GM19324 (cell line): ENCODE results near the gene USP43.
"Not testable (repeated sequence)": the region's sequence is repeated elsewhere in the genome, so short reads cannot be mapped to it uniquely, and the experiment has no call there.

Experiments used
- ATAC-seq: cut with Tn5 transposase; IDR thresholded peaks from one replicate; pipeline ENCODE4 v1.9.1; 2021; ENCODE audit warnings: mild to moderate bottlenecking, moderate library complexity; ENCODE audit not compliant: unreplicated experiment, low FRiP score

USP43 gene

DNA sequence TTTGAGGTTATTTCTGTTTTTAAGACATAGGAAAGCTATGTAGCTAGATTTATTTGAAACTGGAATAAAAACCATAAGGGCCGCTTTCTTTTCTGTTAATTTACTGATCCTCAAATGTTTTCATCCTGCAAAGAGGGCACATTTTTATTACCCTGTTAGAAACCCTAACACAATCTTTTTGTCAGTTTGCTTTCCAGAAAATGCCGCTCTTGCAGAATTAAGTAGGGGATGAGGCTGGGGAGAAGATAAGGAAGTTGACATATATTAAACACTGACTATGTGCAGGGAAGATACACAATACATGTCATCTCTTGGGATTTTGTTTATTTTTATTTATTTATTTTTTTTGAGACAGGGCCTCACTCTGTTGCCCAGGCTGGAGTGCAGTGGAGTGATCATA, 15.7 kb downstream of the USP43 start:
- no peak for ATAC-seq

DNA sequence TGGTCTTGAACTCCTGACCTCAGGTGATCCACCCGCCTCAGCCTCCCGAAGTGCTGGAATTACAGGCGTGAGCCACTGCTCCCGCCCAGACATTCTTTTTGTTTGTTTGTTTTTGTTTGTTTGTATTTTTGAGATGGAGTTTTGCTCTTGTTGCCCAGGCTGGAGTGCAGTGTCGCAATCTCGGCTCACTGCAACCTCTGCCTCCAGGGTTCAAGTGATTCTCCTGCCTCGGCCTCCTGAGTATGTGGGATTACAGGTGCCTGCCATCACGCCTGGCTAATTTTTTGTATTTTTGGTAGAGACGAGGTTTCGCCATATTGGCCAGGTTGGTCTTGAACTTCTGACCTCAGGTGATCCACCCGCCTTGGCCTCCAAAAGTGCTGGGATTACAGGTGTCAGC, 18.2 kb downstream of the USP43 start:
- ATAC-seq = not testable (repeated sequence)

DNA sequence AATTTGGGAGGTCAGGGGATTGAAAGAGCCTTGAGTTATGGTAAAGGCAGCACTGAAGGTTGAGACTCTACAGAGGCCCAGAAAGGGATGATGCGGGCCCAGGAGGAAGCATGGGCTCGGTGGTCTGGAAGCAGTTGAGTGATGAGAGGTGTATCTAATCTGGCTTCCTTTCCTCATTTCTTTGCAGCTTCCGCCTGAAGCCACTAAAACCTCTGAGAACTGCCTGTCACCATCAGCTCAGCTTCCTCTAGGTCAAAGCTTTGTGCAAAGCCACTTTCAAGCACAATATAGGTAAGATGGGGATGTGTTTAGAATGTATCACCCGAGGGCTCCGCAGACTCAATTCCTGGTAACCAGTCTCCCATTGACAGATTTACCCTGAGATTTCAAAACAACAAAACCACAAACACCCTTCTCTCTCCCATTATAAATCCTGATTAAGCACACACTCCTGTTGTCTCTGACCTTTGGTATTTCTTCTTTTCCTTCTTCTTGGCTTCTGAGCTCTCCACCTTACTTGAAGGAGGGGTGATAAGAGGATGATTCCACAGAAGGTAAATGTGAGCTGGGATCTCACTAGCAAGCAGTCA, 21.2 kb downstream of the USP43 start:
- no peak for ATAC-seq

DNA sequence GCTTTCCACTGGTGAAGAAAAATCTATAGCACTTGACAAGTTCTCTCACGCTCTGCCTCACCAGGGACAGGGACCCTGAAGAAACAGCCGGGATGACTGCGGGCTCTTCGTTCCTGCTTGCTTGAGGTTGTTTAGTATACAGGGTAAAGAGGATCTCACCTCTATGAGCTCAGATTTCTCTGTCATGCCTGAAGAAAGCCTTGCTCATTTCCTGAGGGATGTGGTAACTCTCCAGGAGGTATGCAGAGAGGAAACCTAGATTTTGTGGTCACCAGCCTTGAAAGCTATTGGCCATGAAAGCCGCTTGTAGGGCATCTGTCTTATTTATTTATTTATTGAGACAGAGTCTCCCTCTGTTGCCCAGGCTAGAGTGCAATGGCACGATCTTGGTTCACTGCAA, 23.2 kb downstream of the USP43 start:
- ATAC-seq = no peak

DNA sequence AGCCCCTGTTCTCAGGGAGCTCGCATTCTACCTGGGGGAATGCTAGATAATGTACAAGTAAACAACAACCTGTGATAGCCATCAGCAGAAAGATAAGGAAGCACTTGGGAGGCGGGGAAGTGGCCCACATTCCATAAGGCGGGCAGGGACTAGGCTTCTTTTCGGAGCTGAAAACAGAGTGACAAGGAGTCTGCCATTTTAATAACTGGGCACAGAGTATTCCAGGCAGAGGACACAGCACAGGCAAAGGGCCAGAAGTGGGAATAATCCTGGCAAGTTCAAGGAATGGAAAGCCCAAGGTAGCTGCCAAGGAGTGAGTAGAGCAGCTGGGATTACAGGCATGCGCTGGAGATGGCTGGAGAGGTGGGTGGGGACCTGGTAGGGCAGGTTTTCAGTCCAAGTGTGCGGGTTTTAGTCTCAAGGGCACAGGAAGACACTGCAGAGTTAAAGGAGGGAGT, 24.3 kb downstream of the USP43 start:
- ATAC-seq = no peak

DNA sequence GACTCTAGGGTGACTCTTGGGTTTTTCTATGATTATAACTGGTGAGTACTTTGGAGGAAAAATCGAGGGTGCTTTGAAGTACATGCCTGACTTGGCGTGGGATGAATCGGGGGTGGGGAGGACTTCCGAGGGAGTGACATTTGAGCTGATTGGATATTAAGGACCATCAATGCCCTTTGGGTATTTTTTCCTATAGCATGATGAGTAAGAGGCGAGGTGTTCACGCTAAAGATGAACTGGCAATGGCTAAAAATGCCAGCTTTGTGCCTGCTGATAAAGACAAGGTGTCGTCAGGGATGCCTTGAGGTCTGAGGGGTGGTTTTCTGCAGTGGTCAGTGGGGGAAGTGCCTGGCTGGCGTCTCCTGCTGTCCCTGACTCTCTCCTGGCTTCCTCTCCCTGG, 25.3 kb downstream of the USP43 start:
- no peak for ATAC-seq

DNA sequence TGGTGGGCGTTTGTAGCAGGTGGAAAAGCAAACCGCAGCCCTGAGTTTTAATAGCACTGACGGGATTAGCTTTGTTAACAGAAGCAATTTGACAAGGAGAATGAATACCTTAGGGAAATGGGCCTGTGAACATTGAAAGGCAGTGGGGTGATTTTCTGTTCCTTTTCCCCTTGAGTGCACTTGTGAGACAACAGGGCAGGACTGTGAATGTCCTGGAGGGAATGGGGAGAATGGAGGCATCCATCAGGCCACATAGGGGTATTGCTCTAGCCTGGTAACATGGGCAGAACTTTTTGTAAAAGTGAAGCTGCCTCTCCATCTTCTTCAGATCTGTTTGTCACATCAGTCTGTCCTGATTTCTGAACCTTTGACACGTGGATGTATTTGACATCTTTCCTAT, 26.2 kb downstream of the USP43 start:
- no peak for ATAC-seq

DNA sequence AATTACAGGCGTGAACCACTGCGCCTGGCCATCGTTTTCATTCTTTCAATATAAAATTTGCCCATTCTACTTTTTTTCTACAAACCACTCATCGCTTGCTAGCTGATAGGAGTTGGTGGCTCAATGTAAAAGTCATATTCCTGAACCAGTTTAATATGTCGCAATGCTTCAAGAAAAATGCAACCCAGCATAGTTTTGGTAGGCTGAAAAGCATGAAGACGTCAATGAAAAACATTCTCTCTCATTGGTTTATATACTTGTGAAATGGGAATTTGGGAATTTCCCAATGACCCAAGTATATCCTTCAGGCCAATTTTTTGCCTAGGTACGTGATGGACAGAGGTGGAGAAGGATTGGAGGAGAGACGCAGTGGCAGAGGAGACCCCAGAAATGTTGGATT, 26.9 kb downstream of the USP43 start:
- ATAC-seq = no peak

DNA sequence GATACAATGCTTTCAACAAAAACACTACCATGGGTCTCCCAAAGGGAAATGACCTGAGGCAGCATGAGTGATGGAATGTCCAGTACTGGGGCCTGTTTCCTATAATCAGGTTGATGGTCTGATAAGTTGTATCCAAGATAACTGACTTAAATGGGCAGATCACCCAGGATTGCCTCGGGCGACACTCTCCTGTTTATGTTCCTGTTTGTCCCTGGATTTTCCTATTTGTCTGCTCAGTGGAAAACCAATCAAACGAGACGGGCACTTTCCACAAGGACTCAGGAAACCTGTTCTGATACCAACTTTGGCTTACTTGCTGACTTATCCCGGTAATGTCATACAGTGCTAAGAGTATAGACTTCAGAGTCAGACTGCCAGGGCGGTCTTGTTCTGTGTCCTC, 27.4 kb downstream of the USP43 start:
- ATAC-seq = no peak

DNA sequence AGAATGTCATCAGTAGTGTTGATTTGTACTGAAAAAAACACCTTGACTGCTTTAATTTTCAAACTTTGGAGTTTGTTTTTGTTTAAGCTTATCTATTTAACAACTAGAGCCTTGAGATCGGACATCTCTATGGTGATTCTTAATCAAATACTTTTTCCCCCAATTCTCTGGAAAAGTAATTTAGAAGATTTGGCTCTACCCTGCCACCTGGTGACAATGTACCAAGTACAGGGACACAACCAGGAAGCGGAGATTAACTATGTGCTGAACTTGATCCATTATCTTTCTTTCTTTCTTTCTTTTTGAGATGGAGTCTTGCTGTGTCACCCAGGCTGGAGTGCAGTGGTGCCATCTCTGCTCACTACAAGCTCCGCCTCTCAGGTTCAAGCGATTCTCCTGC, 30.8 kb downstream of the USP43 start:
- ATAC-seq = no peak

DNA sequence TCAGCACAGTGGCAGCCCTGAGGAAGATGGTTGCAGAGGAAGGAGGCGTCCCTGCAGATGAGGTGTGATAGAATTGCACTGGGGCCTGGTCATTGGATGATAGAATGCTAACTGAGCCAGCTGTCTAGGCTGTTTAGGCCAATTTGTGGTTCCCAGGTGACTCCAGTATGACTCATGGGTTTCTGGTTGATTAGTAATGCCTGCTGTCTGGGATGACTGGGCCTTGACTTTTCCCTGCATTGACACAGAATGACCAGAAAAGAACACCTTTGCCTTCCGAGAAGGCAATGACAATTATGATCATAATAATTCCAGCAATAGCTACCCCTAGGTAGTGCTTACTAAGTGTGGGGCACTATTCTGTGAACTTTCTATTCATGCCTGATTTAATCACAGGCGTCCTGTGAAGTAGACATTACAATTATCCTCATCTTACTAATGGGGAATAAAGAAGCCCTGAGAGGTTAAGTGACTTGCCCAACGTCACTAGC, 31.5 kb downstream of the USP43 start:
- ATAC-seq = no peak

DNA sequence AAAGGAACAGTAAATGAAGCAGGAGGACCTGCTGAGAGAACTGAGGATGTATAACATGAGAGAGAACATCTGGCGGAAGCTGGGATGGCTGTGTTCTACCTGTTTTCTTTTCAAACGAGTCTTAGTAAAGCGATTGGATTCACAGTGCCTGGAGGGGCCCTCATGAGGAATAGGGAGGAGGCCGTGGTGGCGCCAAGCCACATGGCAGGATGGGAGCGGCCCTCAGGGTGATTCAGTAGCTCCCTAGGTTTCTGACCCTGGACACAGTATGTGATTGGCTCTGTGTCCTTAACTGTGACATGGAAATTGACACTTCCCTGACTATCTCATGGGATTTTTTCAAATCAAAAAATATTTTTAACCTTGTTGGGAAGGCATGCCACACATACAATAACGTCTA, 32.1 kb downstream of the USP43 start:
- no peak for ATAC-seq

DNA sequence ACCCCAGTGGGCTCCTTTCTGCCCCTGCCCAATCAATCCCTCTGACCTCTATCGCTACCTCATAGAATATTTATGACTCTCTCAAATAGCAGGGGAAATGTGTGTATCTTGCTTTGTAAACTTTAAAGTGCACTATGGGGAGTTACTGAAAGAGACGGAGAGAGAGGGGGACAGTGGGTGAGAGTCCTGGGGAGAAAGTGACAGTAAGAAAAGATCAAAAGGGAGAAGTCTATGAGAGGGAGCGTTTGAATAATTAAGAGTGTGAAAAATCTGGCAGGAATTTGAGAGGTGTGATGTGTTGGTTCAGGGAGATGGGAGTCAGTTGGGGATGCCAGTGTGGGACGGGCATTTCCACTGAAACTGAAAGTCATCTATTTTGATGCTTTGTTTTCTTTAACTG, 32.6 kb downstream of the USP43 start:
- no peak for ATAC-seq

DNA sequence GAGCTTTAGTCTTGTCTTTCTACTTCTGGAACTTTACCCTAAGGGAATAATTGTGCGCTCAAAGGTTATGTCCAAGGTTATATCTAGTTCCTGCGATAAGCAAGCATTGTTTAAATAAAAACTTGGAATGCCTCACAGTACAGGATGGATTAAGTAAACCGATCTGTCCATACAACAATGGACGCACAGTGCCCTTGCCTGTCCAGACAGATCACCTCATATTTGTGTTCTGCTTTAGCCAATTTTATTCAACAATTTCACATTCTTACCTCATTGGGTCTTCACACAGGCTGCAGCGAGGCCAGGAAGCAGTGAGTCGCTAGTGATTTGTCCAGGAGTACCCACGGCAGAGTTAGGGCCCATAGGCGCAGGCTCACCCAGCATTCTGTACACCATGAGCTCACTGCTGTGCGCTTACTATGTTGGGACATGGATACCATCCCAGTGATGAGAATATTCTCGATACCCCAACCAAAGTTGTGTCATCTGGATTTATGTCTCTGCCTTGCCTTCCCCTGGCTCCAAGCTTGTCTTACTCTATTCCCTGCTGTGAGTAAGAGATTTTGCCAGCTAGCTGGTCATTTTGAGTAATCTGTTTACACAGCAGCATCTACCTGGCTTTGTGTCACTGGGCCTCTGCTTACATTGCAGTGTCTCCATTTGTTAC, 39.8 kb downstream of the USP43 start:
- no peak for ATAC-seq

DNA sequence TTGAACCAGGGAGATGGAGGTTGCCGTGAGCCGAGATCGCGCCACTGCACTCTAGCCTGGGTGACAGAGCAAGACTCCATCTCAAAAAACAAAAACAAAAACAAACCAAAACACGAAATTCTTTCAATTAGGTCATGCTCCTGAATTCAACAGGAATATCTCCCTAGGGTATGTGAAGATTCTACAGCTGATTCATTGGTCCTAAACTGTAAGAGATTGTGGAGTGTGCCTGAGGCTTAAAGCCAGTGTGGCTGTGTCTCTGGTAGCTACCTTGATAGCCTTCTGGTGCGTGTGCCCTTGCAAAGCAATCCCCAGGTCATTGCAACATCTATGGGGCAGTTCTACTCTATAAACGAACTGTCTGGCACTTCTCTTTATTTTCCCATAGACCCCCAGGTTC, 48.4 kb downstream of the USP43 start:
- no peak for ATAC-seq

DNA sequence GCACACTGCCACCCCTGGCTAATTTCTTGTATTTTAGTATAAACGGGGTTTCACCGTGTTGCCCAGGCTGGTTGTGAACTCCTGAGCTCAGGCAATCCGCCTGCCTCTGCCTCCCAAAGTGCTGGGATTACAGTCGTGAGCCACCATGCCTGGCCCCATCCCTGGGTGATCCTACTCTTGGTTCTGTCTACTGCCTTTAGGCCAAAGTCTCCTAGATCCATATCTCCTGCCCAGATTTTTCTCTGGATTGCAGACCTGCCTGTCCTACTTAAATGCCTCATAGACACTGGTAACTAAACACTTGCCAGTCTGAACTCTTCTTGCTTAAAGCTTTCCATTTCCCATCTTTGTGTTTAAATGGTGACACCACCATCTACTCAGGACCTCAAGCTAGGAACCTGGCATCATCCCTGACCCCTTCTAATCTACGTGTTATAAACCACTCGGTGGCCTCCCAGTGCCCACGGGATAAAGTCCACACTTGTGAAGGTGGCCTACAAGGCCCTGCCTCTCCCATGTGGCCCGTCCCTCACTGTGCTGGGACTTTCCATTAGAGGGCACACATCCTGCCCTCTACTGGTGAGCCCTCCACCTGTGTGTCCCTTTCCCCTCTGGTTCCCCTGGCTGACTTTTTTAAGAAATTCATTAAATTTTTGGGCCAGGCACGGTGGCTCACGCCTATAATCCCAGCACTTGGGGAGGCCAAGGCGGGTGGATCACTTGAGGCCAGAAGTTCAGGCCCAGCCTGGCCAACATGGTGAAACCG, 51.1 kb downstream of the USP43 start:
- no peak for ATAC-seq

DNA sequence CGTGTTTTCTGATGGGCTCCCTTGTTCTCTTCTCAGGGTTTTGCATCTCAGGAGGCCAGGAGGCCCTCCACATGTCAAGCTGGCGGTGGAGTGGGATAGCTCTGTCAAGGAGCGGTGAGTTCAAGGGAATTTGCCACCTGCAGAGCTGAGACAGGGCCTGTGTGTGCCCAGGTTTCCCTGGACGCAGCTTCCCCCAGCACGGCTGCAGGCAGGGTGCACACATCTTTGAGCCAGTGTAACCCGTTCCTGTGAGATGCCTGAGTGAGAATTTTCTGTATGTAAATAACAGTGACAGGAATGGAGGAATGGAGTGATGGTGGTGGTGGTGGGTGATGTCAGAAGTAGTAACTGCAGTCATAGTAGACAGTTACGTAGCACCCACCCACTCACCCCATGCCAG, 54.8 kb downstream of the USP43 start:
- no peak for ATAC-seq

DNA sequence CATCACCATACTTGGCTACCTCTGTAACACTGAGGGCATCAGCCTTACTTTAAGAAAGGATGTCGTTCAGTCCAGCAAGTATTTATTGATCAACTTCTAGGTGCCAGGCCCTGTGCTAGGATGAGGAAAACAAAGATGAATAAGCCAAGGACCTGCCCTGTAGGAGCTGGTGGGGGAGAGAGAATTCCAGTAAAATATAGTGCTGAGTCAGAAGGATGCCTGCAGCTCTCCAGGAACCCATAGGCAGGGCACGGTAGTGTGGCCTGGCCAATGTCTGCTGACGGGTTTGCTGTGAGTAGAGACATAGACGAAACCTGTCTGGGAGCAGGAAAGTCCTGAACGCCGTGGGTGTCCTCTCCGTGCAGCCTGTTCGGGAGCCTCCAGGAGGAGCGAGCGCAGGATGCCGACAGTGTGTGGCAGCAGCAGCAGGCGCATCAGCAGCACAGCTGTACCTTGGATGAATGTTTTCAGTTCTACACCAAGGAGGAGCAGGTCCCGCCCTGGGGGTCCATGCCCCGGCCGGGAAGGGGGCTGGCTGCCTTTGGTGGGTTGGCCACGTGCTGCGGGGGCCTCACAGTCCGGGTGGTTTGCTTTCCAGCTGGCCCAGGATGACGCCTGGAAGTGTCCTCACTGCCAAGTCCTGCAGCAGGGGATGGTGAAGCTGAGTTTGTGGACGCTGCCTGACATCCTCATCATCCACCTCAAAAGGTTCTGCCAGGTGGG, 55.6 kb downstream of the USP43 start:
- ATAC-seq = no peak

DNA sequence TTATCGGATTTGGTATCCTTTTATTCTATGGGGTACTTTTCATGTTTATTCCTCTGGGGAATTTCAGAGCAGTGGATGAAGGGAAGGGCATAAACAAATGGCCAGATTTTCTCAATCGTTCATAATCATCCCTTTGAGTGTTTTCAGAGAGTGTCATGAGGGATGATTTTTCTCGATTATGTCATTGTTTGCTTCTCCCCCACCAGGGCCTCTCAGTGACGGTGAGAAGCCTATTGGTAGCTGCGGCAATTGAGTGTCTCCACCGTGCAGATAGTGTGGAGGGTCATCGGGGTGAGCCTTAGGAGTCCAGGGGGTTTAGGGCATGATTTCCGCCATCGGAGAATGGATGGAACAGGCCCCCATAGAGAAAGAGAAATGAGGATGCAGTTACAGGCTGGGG, 57.2 kb downstream of the USP43 start:
- ATAC-seq = no peak

DNA sequence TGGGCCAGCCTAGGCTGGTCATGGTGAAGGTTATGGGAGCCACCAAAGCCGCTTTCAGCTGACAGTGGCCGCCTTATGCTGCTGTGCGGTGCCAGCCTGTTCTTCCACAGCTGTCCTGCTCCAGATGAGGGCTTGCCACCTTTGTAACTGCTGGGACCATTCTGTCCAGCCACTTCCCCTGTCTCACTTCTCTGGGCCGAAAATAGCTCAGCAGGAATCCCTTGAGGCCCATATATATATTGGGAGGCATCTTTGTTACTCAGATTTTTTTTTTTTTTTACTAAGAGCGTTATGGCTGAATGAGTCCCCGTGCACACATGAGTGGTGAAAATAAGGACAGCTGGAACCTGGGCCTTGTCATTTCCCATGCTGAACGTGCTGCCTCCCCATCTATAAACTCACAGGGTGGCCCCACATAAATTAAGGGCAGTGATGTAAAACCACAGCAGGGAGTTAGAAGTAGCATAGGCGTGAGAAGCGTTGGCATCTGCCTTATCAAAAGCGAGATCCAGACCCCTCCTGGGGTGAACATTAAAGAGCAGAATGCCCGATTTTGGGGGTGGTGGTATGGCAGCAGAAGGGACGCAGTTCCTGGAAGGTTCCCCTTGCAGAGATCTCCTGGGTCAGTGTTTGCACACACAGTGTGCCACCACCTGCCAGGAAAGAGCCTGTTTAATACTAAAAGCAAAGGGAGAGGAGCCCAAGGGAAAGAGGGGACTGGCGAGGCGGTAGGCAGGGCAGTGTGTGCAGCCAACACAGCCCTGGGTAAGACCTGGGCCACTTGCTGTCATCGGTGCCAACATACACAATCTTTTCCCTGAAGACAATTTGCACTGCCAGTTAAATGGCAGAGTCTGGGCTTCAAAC, 57.8 kb downstream of the USP43 start:
- ATAC-seq = no peak
